GM06990 (cell line): ENCODE results near the gene SPRN.

Experiments used
- DNase-seq: peaks from one replicate; pipeline ENCODE4 v3.0.0-alpha.2; 2011; ENCODE audit not compliant: insufficient read length; ENCODE audit errors: extremely low read depth
- H3K27me3 ChIP-seq: replicated peaks from 2 replicates; pipeline ENCODE4 v1.6.0; 2011; ENCODE audit warnings: low read length; ENCODE audit not compliant: control insufficient read depth, insufficient read depth
- H3K36me3 ChIP-seq: 2 replicates; pipeline ENCODE4 v1.5.1; 2011; ENCODE audit warnings: low read length; ENCODE audit not compliant: control insufficient read depth, insufficient read depth
- H3K4me3 ChIP-seq: replicated peaks from 2 replicates; pipeline ENCODE4 v1.5.1; 2011; ENCODE audit warnings: low read depth, mild to moderate bottlenecking, control low read depth, low read length
- TF ChIP-seq, protein P1 (sequence below): IDR thresholded peaks from 2 replicates; pipeline ENCODE4 v1.5.1; 2011; ENCODE audit warnings: low read length, control low read depth, mild to moderate bottlenecking, inconsistent platforms; ENCODE audit not compliant: insufficient read depth, poor library complexity, severe bottlenecking

SPRN gene

DNA sequence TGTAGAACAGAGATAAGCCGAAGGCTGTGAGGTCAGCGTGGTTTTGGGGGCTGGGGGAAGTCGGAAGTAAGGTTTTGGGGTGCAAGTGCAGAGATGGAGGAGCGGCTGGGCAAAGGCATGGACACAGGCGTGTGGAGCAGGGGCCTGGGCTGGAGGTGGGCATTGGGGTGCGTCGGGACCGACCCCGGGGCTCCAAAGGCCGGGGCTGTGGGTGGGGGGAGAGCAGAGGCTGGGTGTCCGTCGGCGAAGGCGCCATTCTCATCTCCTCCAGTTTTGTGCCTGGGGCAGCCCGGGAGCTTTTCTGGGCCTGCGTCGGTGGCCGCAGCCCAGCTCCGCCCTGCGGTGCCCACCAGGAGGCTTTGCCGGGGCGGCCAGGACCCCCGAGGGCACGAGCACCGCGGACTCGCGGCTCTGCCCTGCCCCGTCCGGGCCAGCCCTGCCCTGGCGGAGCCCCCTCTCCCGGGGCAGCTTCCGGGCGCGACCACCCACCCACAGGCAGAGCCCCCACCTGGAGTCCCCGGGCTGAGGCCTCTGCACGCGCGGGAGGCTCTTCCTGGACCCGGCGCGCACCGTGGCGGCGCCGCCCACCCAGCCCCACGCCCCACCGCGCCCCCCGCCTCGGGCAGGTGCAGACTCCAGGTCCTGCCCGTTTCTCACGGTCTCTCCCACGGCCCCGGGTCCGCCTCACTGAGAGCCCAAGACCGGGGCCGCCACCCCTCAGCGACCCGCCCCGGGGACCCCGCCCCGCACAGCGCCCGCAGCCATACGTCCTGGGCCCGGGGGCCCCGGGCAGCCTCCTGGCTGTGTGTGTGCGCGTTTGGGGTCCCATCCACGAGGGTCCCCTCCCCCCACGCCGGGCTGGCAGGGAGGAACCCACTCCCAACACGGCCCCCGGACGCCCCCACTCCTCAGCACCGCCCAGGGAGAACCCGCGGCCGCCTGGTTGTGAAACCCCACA, 21.6 kb upstream of the SPRN start:
- no peaks in the 10 kb centered on the region for H3K27me3 ChIP-seq
- TF ChIP-seq, protein P1, sequence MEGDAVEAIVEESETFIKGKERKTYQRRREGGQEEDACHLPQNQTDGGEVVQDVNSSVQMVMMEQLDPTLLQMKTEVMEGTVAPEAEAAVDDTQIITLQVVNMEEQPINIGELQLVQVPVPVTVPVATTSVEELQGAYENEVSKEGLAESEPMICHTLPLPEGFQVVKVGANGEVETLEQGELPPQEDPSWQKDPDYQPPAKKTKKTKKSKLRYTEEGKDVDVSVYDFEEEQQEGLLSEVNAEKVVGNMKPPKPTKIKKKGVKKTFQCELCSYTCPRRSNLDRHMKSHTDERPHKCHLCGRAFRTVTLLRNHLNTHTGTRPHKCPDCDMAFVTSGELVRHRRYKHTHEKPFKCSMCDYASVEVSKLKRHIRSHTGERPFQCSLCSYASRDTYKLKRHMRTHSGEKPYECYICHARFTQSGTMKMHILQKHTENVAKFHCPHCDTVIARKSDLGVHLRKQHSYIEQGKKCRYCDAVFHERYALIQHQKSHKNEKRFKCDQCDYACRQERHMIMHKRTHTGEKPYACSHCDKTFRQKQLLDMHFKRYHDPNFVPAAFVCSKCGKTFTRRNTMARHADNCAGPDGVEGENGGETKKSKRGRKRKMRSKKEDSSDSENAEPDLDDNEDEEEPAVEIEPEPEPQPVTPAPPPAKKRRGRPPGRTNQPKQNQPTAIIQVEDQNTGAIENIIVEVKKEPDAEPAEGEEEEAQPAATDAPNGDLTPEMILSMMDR = no peak
- H3K4me3 ChIP-seq = no peak overlapping the region
- no peaks in the 10 kb centered on the region for H3K36me3 ChIP-seq
- no peak for DNase-seq

DNA sequence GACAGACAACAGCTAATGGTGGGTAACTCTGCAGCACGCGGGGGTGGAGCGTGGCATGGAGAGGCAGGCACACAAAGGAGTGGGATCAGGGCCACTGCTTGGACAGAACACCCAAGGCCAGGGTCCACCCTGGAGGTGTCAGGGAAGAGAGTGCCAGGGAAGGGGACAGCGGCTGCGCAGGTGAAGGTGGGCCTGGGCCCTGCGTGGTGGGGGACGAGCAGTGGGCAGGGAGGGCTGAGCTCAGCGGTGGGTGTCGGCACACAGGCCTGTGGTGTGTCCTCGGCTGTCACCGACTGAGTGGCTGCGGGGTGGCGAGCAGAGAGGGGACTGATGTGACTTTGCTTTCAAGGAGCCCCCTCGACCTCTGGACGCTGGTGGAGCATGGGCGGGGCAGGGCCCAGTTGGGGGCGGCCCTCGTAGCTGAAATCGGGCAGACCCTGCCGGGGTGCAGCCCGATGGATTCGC, 20.9 kb upstream of the SPRN start:
- TF ChIP-seq, protein P1 = no peak
- H3K36me3 ChIP-seq = no peaks in the 10 kb centered on the region
- DNase-seq = no peak
- no peaks in the 10 kb centered on the region for H3K27me3 ChIP-seq
- no peak overlapping the region for H3K4me3 ChIP-seq

DNA sequence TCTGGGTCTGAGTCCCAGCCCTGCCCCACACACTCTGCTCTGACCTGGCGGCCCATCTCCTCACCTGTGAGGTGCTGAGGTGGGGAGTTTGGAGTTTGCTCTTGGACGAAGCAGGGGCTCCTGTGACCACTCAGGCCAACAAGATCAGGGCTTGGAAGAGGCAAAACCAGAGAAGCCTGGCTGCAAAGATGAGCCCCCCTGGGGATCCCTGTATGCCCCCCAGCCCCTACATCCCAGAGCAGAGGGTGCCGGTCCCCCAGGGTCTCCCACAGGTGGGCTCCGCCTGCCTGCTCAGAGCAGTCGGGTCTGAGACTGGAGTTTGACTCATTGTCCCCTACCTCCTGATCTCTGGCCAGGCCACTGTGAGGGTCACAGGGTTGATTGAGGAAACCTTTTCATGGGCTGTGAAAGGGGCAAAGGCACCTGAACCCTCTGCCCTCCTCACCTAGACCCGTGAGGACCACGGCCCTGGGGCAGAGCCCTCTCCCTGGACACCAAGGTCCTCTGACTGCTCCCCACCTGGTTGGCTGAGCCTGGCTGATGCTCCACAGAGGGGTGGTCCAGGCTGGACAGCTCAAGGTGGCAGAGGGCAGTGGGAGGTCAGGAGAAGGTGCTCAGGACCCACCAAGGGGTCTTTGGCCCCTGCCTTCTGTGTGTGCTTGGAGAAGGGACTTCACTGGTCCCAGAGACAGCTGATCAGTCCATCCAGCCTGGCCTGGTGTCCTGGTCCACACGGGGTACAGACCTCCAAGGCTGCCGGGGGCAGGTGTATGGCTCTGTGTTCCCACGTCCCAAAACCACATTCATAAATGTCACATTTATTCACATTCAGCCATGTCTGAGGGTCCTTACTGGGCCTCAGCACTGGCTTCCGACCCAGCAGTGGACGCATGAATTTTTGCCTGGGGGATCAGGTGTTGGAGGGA, 20.2 kb upstream of the SPRN start:
- no peak for DNase-seq
- no peaks in the 10 kb centered on the region for H3K36me3 ChIP-seq
- no peaks in the 10 kb centered on the region for H3K27me3 ChIP-seq
- TF ChIP-seq, protein P1 = no peak
- no peak overlapping the region for H3K4me3 ChIP-seq

DNA sequence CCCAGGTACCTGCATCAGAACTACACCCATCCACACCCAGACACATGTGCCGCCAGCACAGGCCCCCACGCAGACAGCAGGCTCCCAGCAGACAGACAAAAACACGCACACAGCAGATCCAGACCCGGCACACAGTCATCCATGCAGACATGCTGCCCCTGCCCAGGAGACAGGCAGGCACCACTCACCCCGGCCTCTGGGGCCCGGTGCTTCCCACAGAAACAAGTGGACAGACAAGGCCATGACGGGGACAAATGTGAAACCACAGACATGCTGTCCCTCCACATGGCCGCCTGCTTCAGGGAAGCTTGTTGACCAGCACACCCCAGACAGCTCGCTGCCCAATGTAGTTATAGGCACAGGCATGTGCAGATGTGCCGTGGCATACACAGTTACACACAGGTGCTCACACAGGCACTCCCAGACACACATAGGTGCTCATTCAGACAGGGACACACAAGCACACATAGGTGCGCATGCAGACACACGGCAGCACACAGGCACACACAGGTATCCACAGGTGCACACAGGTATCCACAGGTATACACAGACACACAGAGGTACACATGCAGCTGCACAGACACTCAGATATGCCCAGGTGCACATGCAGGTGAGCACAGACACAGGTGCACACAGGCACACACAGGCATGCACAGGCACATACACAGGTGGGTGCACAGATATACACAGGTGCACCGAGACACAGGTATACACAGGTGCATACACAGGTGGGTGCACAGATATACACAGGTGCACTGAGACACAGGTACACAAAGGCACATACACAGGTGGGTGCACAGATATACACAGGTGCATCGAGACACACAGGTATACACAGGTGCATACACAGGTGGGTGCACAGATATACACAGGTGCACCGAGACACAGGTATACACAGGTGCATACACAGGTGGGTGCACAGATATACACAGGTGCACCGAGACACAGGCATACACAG, 18.8 kb upstream of the SPRN start:
- H3K27me3 ChIP-seq = no peaks in the 10 kb centered on the region
- no peaks in the 10 kb centered on the region for H3K36me3 ChIP-seq
- H3K4me3 ChIP-seq = no peak overlapping the region
- no peak for DNase-seq
- TF ChIP-seq, protein P1 = no peak
